DLD1 (cell line): Measurements from ENCODE around the gene SIX1.

Experiments used
- in situ Hi-C: cut with HindIII; loops from 2 replicates; pipeline ENCODE4 v1.10.0; 2017; ENCODE audit warnings: low sequenced_read_pairs

SIX1 gene

DNA sequence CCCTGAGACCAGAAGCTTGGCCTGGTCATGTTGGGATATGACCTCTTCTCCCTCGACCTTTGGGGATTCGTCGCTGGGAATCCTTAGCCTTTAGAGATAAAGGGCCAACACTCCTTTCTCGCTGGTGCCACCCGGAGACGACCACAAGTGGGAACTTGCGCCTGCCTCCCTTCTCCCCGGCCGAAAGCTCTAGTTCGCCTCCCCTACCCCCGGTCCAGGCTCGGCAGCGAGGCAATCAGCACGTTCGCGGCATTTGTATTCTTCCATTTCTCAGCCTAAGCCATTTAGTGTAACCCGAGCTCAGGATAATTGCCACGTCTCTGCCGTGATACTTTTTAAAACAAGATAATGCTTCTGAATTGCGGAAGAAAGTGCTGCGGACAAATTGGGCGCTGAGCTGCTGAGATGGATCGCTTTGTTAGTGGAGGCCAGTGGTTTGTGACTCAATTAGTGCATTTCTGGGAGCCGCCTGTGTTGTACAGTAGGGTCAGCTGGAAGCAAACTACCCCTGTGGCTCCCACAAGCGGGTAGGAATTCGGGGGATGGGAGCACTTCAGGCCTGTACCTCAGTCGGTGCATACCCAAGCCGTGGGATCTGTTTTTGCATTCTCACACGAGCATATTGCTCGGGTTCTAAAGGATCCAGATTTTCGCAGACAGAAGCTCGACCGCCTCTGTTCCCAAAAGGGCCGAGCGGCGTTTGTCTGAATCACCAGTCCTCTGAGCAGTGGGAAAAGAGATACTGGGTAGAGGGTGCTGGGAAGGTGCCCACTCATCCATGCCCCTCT lies 6.8 kb upstream of the SIX1 start:
- in situ Hi-C loops = no loop called here

DNA sequence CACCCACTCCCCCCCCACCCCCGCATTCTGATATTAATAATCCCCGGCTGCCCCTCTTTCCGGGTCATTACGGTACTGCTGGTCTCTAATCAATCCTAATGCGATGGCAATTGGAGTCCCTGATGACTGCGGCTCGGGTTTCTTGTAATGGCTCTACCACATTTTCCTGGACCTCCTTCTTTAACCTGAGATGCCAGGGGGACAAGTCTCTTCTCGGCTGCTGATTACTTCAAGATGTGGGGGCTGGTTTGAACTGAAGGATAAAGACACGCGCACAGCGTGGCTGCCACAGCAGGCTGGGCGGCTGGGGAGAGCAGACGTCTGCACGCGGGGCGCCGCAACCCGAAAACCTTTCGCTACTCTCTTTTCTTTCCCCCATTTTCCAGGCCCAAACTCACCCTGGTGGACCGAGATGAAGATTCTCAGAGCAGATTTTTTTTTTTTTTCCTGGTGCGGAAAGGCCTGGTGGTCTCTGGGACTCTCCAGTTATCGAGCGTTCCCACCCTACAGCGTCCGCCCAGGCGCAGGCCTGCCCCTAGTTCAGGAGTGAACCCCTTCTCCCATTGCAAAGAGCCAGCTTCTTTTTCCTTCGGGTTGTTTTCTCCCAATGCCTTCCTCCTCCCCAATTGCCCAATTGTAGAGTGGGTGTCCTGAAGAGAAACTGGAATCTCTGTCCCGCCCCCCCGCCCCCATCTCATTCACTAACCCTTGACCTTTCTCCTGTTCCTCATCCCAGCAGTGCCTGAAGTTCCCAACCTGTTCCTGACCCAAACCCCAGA lies 6.0 kb upstream of the SIX1 start:
- in situ Hi-C loops = no loop called here

DNA sequence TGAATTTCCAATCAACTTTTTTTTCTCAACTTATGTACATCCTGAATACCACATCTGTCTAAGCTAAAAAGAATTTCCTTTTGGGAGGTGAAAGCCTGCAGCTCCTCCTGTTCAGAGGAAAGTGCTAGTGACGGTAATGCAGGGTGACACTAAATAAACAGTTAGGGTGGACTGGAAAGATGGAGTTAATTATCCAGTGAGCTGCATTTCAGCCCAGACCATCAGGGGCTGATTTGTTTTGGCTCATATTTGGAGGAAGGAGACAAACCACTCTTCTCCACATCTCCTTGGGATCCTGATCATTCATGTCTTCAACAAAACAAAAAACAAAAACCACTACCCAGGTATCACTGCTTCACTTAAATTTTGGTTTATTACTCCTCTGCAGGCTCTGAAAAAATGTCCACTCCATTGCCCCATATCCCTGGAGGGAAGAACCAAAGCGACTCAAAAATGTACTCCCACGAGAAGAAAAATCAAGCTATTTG lies 5.1 kb upstream of the SIX1 start:
- in situ Hi-C loops = no loop called here

DNA sequence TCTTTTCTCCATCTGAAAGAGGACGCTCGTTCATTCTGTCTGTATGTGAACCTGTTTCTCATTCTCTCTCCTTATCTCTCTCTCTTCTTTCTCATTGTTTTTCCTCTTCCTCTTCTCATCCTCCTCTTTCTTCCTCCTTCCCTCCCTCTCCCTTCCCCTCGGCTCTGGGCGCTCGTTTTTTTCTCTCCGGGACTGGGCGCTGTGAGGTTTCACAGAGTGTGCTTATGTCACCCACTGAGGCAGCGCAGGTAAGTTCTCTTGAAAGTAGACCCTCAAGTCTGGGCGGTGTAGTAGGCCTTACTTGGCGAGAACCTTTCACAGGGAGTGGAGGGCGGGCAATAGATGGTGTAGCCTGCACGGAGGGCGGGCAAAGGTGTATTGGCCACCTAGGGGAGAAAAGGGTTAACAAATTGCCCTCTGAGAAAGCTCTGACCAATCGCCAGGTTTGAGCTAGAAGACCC lies 4.5 kb upstream of the SIX1 start:
- in situ Hi-C loops = no loop called here

DNA sequence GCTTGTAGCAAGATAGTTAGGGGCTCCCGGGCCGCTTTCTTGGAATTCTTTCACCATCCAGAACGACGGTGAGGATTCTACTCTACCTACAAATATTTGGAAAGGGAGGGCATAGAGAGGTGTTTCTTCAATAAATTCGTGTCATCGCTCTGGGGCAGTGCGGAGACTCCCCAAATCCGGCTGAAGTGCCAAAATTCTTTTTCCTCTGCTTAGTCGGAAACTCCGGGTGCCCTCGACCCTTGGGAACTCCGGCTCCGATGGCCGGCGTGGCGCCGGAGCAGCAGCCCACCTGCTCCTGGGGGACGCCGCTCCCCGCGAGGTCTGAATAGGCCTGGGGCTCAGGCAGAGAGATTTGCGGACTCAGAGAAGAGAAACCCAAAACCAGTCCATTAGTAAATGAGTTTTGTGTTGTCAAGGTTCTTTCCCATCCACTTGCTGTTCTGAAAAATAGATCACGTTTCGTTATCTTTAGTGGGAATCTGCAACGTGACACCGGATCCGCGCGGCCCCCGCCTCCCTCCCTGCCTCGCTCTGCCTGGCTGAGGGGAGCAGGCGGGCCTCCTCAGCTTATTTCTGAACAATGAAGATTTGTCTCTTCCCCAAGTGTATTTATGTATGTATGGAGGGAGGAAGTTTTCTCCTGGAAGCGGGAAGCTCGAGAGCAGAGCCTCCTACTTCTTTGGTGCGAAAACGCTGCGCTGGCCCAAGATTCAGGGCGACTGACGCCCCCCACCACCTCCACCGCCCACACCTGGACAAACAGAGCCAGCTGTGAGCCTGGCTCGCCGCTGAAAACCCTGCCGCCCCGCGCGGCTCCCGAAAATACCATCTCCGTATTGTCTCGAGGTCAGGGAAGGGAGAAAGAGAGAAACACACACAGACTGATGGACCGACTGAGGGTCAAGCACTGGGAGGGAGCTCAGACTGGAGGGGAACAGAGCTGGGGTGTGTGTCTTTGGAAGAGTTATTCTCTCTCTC lies 3.7 kb upstream of the SIX1 start:
- in situ Hi-C loops = no loop called here

DNA sequence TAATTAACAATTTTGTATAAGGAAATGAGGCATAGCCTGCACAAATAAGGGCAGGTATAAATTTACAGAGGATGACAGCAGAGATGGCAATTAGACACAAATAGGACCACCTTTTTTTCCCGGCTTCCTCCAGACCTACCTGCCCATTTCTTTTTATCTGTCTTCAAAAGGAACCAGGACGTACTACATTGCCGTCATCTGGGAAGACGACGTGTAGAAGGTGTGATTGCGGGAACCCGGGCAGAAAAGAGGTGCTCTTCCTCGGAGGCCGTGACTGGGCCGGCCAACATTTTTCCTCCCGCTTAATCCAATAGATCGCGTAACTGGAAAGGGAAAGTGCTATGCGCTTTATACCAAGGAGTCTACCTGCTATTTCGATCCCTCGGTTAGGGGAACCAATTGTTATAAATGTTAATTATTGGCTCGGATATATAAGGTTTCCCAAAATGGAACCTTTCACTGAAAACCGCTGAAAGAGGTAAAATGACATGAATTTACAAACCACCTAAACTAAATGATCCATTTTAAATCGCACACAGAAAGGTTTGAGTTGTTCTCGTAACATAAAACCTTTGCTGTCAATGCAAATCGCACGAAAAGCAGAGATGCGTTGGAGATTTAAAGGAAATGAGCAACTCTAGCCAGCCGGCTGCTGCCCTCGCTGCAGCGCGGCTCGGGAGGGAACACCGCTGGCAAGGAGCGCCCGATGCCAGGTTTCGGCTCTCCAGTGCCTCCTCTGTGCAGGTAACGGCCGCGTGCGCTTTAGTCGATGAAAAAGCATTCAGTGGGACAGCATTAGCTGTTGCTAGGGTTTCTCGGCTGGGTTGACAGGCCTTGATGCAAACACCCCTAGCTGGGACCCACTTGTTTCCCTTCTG lies 2.8 kb upstream of the SIX1 start:
- in situ Hi-C loops = no loop called here

DNA sequence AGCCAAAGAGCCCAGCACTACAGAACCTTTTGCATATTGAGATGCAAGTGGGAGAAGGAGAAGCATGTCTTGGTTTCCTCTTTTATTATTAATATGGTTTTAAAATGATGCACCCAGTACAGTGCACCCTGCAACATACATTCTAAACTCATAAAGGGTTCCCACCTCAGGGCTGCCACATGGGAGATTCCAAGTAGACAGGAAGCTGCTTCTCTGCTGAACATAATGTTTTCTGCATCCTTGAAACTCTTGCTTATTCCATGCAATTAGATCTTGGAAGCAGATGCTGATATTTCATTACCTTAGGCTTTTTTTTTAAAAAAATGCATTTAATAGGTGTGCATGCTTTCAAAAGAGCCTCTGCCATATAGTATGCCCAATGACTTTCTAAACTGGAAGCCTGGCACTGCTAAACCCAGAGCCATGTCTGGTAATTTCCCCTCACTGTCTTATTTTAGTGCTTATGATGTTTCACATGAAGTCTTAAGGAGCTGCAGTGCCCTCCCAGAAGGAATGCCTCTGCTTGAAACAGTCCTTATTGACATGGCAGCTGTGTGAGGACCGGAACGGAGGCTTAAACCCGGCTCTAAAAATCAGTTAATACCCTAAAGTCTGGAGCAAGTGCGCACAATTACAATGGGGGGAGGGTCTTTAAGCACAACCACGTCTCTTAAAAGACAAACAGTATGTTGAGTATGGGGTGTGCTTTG lies 2.0 kb upstream of the SIX1 start:
- in situ Hi-C loops = no loop called here

DNA sequence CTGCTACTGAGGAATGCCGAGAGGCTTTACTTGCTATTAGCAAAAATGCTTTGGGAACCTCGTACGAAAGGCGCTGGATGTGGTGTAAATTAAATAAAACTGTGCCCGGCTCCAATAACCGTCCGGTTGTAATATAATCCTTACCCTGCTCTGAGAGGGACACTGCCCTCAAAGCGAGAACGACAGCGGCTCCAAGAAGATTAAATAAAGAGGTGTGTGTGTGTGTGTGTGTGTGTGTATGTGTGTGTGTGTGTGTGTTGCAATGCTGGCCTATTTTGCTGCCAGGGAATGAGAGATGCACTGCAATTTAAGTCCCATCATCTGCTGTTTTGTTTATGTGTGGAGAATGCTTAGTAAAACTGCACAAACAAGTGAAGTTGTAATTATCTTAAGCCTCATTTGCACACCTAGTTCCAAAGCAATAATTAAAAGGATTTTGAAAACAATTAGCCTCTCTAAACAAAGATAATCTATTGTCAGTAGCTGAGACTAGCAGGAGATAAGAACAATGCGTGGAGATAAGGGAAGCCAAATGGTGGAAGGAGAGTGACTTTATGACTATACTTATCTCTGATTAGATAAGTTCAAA lies 1.2 kb upstream of the SIX1 start:
- in situ Hi-C loops = no loop called here

DNA sequence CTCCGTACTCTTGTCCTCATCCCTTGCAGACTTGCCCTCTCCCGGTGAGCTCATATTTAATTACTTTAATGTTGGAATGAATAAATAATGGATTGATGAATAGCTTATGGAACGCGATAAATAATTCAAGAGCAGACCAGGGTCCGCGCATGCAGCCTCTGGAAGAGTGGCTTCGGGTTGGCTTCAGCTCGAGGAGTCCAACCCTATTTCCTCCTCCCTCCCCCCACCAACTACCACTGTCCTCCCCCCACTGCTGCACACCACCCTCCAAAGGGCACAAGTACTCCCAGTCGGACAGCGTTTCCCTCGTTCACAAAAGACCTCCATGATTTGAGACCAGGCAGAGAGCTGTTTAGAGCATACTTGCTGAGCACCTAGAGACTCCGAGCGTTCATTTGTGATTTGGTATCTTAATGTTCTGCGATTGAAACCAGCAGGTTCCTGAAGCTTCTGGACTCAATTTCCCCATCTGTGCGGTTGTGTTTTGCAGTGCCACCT lies 647 bp upstream of the SIX1 start:
- in situ Hi-C loops = loop anchor here (10.0 to 25.0 kb wide), 2 partner anchors 375 to 562 kb away; no protein-coding TSS in a partner anchor

DNA sequence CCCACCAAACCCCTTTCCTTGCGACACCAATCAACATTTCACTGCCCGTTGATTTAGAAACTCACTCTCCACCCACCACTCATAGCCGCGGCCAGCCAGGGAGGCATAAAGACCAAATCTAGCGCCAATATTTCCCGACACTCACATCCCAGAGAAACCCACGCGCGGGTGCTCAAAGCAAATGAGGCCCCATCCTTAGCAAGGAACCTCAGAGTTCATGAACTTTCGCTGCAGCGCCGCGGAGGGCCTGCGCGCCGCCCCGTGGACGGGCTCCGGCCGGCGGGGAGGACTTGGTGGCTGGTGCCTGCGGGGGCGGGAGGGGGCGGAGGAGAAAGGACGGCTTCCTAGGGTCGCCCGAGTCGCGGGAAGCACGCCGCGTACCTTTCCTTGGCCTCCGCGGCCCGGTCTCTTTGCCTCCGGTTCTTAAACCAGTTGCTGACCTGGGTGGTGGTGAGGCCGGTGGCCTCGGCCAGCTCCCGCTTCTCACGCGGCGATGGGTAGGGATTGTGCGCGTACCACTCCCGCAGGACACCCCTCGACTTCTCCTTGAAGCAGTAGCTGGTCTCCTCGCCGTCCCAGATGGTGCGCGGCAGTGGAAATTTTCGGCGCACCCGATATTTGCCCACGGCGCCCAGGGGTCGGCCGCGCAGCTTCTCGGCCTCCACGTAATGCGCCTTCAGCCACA lies 886 bp downstream of the SIX1 start:
- in situ Hi-C loops = loop anchor here (10.0 to 25.0 kb wide), 2 partner anchors 376 to 564 kb away; no protein-coding TSS in a partner anchor

DNA sequence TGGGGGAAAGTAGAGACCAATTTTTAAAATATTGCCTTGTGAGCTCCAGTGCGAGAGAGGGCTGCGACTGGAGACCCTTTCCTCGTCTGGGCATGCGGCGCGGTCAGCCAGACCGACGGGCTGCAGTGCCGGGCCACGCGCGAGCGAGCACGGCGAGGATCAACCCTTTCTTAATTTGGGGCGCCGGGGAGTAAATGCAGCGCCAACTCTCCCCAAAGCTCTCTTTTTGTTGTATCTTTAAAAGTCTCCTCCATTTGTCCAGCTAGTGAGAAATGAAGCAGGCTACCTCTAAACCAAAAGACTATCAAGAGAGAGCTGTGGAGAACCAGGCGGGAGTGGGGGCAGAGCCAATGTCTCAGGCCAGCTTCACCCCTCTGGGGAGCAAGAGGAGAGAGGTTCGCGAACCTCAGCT lies 1.4 kb downstream of the SIX1 start:
- in situ Hi-C loops = loop anchor here (10.0 to 25.0 kb wide), 2 partner anchors 377 to 564 kb away; no protein-coding TSS in a partner anchor

DNA sequence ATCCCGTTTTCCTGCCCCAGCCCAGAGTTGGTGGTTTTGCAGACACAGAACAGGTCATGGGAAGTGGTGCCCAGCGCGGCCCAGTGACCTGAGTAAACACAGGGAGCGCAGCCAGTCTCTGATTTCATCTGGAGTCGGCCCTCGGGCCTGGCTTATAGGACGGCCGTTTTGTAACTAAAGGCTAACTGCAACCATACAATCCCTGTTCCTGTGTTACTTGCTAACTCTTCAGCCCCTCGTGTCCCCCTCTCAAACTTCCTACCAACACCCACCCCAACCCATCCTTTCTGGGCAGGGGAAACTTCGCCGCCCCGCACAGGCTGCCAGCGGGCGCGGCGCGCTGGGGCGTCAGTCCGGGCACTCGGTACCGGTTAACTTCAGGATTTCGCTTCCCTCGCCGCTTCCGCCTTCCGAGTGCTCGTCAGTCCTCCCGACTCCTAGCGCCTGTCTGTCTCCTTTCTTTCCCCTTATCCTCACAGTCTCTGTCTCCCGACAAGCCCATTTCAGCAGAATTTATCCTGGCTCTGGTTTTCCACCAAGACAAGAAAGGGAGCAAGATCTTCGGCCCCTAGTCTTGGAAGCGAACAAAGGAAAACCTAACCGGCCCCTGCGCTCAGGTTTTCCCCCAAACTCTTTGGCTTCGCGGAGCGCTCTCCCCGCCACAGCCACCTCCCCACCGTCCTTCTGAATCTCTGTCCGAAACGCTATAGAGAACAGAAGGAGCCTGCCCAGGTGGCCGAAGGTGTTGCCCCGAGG lies 2.0 kb downstream of the SIX1 start:
- in situ Hi-C loops = loop anchor here (10.0 to 25.0 kb wide), 2 partner anchors 378 to 565 kb away; no protein-coding TSS in a partner anchor

DNA sequence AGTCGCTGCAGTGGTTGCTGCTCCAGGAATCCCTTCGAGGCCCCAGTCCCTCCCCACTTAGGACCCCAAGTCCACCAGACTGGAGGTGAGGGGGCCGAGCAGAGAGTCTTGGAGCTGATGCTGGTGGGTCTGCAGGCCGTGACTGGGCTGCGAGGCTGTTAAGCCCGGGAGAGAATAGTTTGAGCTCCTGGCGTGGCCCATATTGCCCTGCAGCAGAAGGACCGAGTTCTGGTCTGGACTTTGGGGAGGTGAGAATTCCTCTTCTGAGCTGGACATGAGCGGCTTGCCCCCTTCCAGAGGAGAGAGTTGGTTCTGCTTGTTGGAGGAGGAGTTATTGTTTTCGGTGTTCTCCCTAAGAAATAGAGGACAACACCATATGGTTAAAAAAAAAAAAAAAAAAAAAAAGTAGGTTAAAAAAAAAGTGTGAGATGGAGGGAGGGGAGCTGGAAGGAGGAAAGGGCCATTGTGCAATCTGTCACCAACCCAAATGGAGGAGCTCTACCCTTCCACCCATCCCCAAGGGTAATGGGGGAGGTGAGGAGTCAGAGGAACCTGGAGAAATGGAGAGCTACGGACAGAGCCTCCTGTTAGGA lies 3.0 kb downstream of the SIX1 start:
- in situ Hi-C loops = loop anchor here (10.0 to 25.0 kb wide), 2 partner anchors 378 to 566 kb away; no protein-coding TSS in a partner anchor

DNA sequence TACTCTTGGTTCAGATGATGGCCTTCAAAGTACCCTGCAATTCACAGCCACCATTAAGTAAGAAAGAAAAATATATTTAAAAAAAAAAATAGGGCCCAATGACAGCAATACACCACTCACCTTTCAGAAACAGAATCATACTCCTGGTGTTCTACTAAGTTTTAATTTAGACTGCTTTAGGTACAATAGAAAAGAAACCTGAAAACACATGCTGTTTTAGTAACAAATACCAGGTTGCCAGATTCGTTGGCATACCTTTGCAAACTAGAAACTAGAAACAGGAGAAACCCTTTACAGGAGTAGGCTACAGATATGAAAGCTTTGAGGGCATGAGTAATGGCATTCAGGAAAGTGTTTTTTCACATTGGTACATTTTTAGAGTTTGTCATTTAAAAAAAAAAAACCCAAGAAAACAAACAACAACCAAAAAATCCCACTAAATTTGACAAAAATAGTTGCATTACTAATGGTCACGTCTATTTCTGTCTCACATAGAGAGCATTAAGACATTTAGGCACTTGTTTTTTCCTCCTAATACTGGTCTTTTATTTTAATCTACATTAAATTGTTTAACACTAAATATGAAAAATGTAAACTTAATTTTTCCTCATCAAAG lies 4.0 kb downstream of the SIX1 start:
- in situ Hi-C loops = loop anchor here (10.0 to 25.0 kb wide), 2 partner anchors 380 to 567 kb away; no protein-coding TSS in a partner anchor

DNA sequence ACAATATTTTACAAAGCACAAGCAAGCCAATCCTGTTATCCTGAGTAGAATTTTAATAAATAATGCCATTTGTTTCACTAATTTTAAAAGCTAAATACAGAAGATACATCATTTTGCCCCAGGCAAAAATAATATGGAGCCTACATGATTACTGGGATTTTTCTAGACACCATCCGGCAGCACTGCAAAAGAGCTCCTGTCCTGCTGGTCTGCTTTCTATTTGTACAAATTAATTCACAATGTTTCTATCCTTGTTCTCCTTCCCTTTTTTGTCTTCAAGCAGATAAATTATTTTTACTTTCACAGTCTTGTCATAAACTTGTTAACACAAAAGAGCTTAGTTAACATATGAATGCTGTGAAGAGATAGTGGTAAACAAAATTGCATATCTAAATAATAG lies 4.6 kb downstream of the SIX1 start:
- in situ Hi-C loops = loop anchor here (10.0 to 25.0 kb wide), 2 partner anchors 380 to 568 kb away; no protein-coding TSS in a partner anchor
